SW 1271 (cell line): ENCODE data around the gene ZNF337.
A peak's percentile ranks its signal among the peaks of the same experiment; 100 is the strongest.

ENCODE experiments used
- DNase-seq, 2 experiments: peaks; one replicate each; lab custom pipeline; 2025; lab: John Stamatoyannopoulos, UW

ZNF337 gene

GRCh38 chr20:25626779-25627178 is 69.9 kb downstream of the ZNF337 start:
- DNase-seq, result no peak

DNA sequence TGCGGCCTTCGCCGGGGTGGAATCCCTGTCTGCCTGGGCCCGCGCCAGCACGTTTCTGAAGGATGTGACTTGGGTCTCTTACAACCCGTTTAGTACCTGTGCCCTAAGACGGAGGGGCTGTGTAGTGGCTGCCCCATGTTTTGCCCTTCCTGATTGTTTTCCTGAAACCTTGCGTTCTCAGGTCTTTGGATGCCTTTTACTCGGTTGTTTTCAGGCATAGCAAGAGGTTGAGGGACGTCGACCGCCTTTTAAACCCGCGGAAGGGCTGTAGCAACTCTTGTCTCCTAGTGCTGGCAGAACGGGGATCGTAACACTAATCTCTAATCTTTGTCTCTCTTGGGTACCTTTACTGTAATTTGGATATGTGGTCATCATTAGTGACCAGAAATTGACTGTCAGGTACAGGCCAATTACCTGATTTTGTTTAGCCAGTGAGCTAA is 72.1 kb downstream of the ZNF337 start:
- peak in 1 of 2 experiments; percentile 80 for DNase-seq
